ENCODE data around the gene COBLL1.

The COBLL1 gene

GRCh38 chr2:164797627-164798026 lies 44.0 kb downstream of the COBLL1 start:
- no peak for FAIRE-seq

GRCh38 chr2:164796999-164797398 lies 44.6 kb downstream of the COBLL1 start:
- DNase-seq (ENCODE audit: insufficient read length, low spot score): no peak
- FAIRE-seq: no peak

More at GRCh38 chr2:164797627-164798026, 44.0 kb downstream of the COBLL1 start:
- no peak for DNase-seq (ENCODE audit: insufficient read length, low spot score)
- TF ChIP-seq SPI1 (IDR thresholded peaks at IDR 0.05; ENCODE audit: low read depth, low read length) (no peak), POLR2AphosphoS5 (IDR thresholded peaks at IDR 0.05; ENCODE audit: low read depth, low read length) (no peak)

GRCh38 chr2:164794432-164795231 lies 47.0 kb downstream of the COBLL1 start:
- no peak for TF ChIP-seq SPI1 (IDR thresholded peaks at IDR 0.05; ENCODE audit: low read depth, low read length)
- no peak for TF ChIP-seq POU2F2 (IDR thresholded peaks at IDR 0.05; ENCODE audit: low read depth, low read length)
- no peak for TF ChIP-seq POLR2AphosphoS5 (IDR thresholded peaks at IDR 0.05; ENCODE audit: low read depth, low read length)
- no peak for TF ChIP-seq TAF1 (IDR thresholded peaks at IDR 0.05; ENCODE audit: low read depth, low read length)
- TF ChIP-seq PAX5 (IDR thresholded peaks at IDR 0.05; ENCODE audit: insufficient read depth, low read length, severe bottlenecking): no peak
- TF ChIP-seq POLR2A (IDR thresholded peaks at IDR 0.05; ENCODE audit: low read depth, low read length): no peak
- FAIRE-seq (no peak), DNase-seq (ENCODE audit: insufficient read length, low spot score) (no peak)

More at GRCh38 chr2:164796999-164797398, 44.6 kb downstream of the COBLL1 start:
- TF ChIP-seq PAX5 (IDR thresholded peaks at IDR 0.05; ENCODE audit: insufficient read depth, low read length, severe bottlenecking) (no peak), TAF1 (IDR thresholded peaks at IDR 0.05; ENCODE audit: low read depth, low read length) (no peak), POLR2A (IDR thresholded peaks at IDR 0.05; ENCODE audit: low read depth, low read length) (no peak), SPI1 (IDR thresholded peaks at IDR 0.05; ENCODE audit: low read depth, low read length) (no peak), POU2F2 (IDR thresholded peaks at IDR 0.05; ENCODE audit: low read depth, low read length) (no peak), POLR2AphosphoS5 (IDR thresholded peaks at IDR 0.05; ENCODE audit: low read depth, low read length) (no peak)

- TF ChIP-seq POLR2A (IDR thresholded peaks at IDR 0.05; ENCODE audit: low read depth, low read length) (no peak), PAX5 (IDR thresholded peaks at IDR 0.05; ENCODE audit: insufficient read depth, low read length, severe bottlenecking) (no peak), POLR2AphosphoS5 (IDR thresholded peaks at IDR 0.05; ENCODE audit: low read depth, low read length) (no peak), POU2F2 (IDR thresholded peaks at IDR 0.05; ENCODE audit: low read depth, low read length) (no peak)
- FAIRE-seq (no peak), DNase-seq (ENCODE audit: insufficient read length, low spot score) (no peak)
Observed at GRCh38 chr2:164794016-164794415, 47.6 kb downstream of the COBLL1 start.

- TF ChIP-seq TAF1 (IDR thresholded peaks at IDR 0.05; ENCODE audit: low read depth, low read length) (no peak), POLR2A (IDR thresholded peaks at IDR 0.05; ENCODE audit: low read depth, low read length) (no peak), POLR2AphosphoS5 (IDR thresholded peaks at IDR 0.05; ENCODE audit: low read depth, low read length) (no peak), PAX5 (IDR thresholded peaks at IDR 0.05; ENCODE audit: insufficient read depth, low read length, severe bottlenecking) (no peak), POU2F2 (IDR thresholded peaks at IDR 0.05; ENCODE audit: low read depth, low read length) (no peak), SPI1 (IDR thresholded peaks at IDR 0.05; ENCODE audit: low read depth, low read length) (no peak)
- FAIRE-seq (no peak), DNase-seq (ENCODE audit: insufficient read length, low spot score) (no peak)
Observed at GRCh38 chr2:164793529-164793928, 48.1 kb downstream of the COBLL1 start.

- FAIRE-seq (no peak), DNase-seq (ENCODE audit: insufficient read length, low spot score) (no peak)
- no peak for TF ChIP-seq PAX5 (IDR thresholded peaks at IDR 0.05; ENCODE audit: insufficient read depth, low read length, severe bottlenecking)
Observed at GRCh38 chr2:164792316-164793170, 49.1 kb downstream of the COBLL1 start.

- DNase-seq (ENCODE audit: insufficient read length, low spot score) (no peak), FAIRE-seq (no peak)
- TF ChIP-seq POU2F2 (IDR thresholded peaks at IDR 0.05; ENCODE audit: low read depth, low read length) (no peak), PAX5 (IDR thresholded peaks at IDR 0.05; ENCODE audit: insufficient read depth, low read length, severe bottlenecking) (no peak), TAF1 (IDR thresholded peaks at IDR 0.05; ENCODE audit: low read depth, low read length) (no peak), POLR2AphosphoS5 (IDR thresholded peaks at IDR 0.05; ENCODE audit: low read depth, low read length) (no peak), SPI1 (IDR thresholded peaks at IDR 0.05; ENCODE audit: low read depth, low read length) (no peak), POLR2A (IDR thresholded peaks at IDR 0.05; ENCODE audit: low read depth, low read length) (no peak)
Observed at GRCh38 chr2:164789968-164790367, 51.7 kb downstream of the COBLL1 start.

- DNase-seq (ENCODE audit: insufficient read length, low spot score): no peak
- FAIRE-seq: no peak
- TF ChIP-seq TAF1 (IDR thresholded peaks at IDR 0.05; ENCODE audit: low read depth, low read length) (no peak), SPI1 (IDR thresholded peaks at IDR 0.05; ENCODE audit: low read depth, low read length) (no peak), POLR2AphosphoS5 (IDR thresholded peaks at IDR 0.05; ENCODE audit: low read depth, low read length) (no peak), POLR2A (IDR thresholded peaks at IDR 0.05; ENCODE audit: low read depth, low read length) (no peak), POU2F2 (IDR thresholded peaks at IDR 0.05; ENCODE audit: low read depth, low read length) (no peak), PAX5 (IDR thresholded peaks at IDR 0.05; ENCODE audit: insufficient read depth, low read length, severe bottlenecking) (no peak)
Observed at GRCh38 chr2:164786787-164787186, 54.8 kb downstream of the COBLL1 start.

- TF ChIP-seq TAF1 (IDR thresholded peaks at IDR 0.05; ENCODE audit: low read depth, low read length) (no peak), POLR2AphosphoS5 (IDR thresholded peaks at IDR 0.05; ENCODE audit: low read depth, low read length) (no peak)
- FAIRE-seq (no peak), DNase-seq (ENCODE audit: insufficient read length, low spot score) (no peak)
Observed at GRCh38 chr2:164785457-164785856, 56.2 kb downstream of the COBLL1 start.

GRCh38 chr2:164784376-164784775 lies 57.2 kb downstream of the COBLL1 start:
- no peak for TF ChIP-seq PAX5 (IDR thresholded peaks at IDR 0.05; ENCODE audit: insufficient read depth, low read length, severe bottlenecking)
- no peak for TF ChIP-seq POLR2A (IDR thresholded peaks at IDR 0.05; ENCODE audit: low read depth, low read length)
- no peak for FAIRE-seq
- DNase-seq (ENCODE audit: insufficient read length, low spot score): no peak
